ENCODE measurements around the gene SMAD3. TPM values are rescaled to one million over a fixed set of nuclear protein-coding genes. Genes with fewer than 3 reads are reported as not detected.

The SMAD3 gene
- total RNA-seq, 2 donors from 2014 or later = 19.7 to 52.4 TPM

DNA sequence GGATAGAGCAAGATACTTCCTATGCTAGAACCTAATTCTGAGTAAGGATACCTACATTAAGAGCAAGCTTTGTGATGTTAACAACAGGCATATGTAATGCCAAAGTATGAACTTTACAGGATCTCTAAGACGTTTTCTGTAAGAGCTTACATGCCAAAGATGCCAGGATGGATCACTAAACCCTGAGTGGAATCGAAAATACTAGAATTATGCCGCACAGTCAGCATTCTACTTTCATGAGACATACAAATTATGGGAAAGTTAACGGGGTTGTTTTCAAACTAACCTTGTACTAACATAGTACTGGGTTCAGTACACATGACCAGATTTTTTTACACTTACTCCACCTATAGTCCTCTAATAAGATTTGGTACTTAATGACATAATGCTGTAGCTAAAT, 134.0 kb downstream of the SMAD3 start:
- ATAC-seq (no peak), DNase-seq (no peak)
- 92 to 93% methylated on average over 4 of the region's 4 CpGs for WGBS, 2 donors
- no peak overlapping the region for H3K27ac ChIP-seq
- no peaks in the 10 kb centered on the region for H3K9me3 ChIP-seq
- TF ChIP-seq, protein P1, sequence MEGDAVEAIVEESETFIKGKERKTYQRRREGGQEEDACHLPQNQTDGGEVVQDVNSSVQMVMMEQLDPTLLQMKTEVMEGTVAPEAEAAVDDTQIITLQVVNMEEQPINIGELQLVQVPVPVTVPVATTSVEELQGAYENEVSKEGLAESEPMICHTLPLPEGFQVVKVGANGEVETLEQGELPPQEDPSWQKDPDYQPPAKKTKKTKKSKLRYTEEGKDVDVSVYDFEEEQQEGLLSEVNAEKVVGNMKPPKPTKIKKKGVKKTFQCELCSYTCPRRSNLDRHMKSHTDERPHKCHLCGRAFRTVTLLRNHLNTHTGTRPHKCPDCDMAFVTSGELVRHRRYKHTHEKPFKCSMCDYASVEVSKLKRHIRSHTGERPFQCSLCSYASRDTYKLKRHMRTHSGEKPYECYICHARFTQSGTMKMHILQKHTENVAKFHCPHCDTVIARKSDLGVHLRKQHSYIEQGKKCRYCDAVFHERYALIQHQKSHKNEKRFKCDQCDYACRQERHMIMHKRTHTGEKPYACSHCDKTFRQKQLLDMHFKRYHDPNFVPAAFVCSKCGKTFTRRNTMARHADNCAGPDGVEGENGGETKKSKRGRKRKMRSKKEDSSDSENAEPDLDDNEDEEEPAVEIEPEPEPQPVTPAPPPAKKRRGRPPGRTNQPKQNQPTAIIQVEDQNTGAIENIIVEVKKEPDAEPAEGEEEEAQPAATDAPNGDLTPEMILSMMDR (IDR thresholded peaks at IDR 0.05) = no peak
- no peak for TF ChIP-seq POLR2A (IDR thresholded peaks at IDR 0.05)
- no peaks in the 10 kb centered on the region for H3K36me3 ChIP-seq (replicated peaks in 1 of 2; ENCODE audit: insufficient read depth in 1 of 2, low read depth in 2 of 2)
- H3K4me3 ChIP-seq = no peak overlapping the region
- intact Hi-C loops (cut with DNase I) = no loop called here
- H3K27me3 ChIP-seq = no peaks in the 10 kb centered on the region
- peaks cover 11% of the 10 kb centered on the region for H3K4me1 ChIP-seq

DNA sequence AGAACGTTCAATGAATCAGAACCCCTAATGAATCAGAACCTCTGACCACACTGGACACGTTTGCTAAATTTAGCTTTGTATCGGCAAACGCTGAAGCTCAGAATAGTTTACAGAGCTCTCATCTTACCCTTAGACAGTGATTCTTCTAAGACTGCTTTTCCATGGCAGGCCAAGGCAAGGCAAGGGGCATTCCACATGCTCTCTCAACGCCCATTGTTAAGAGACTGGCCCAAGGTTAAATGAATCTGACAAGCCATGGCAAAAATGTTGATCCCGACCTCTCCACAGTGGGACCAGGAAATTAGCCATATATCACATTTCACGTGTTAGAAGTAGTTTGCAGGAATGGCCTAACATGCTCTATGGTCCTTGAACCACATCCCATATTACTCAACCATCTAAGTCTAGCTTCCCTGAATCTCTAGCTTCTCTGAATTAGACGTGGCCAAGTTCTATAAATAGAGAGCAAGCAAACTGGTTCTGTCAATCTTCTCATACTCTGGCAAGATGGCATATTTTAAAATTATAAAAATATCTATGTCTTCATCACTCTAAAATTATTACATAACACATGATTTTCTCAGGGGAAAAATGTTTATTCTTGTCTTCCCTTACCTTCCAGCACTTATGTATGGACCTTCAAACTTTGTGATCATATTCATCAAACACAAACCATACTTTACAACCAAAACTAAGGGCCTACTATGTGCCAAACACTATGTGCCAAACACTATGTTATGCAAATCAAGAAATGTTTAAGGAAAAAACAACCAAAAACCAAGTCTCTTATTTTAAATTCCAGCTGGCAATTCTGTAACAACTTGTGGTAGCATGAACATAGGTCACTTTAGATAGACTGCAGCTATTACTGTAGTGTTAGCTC, 134.7 kb downstream of the SMAD3 start:
- no peak overlapping the region for H3K4me3 ChIP-seq
- H3K36me3 ChIP-seq (replicated peaks in 1 of 2; ENCODE audit: insufficient read depth in 1 of 2, low read depth in 2 of 2) = no peaks in the 10 kb centered on the region
- no peaks in the 10 kb centered on the region for H3K9me3 ChIP-seq
- ATAC-seq = peak; percentile 71
- DNase-seq = no peak
- H3K27ac ChIP-seq = peak overlapping the region in 1 of 4 donors; percentile 7
- WGBS, 2 donors = 51% methylated on average over 8 of the region's 8 CpGs
- TF ChIP-seq, protein P1 (IDR thresholded peaks at IDR 0.05) = no peak
- no peak for TF ChIP-seq POLR2A (IDR thresholded peaks at IDR 0.05)
- intact Hi-C loops (cut with DNase I) = no loop called here
- H3K4me1 ChIP-seq = peaks cover 11% of the 10 kb centered on the region
- no peaks in the 10 kb centered on the region for H3K27me3 ChIP-seq

DNA sequence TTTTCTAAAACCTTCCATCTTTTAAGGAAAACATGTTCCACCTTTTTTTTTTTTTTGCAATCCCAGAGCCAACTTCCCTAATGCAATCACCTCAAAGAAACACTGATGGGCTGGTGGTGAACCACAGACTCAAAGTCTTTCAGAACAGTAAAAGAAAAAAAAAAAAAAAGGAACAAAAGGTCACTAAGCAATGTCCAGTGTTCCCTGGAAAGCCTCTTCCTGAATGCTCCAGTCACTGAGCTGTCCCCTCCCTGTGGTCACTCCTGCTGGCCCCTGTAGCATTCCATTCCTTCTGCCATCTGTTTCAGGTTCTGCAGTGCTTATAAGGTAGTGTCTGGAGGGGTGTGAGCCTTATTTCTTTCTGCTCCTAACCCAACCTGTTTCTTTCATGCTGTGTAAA, 135.7 kb downstream of the SMAD3 start:
- no peak for ATAC-seq
- intact Hi-C loops (cut with DNase I) = no loop called here
- H3K27ac ChIP-seq = no peak overlapping the region
- H3K4me3 ChIP-seq = no peak overlapping the region
- no peaks in the 10 kb centered on the region for H3K36me3 ChIP-seq (replicated peaks in 1 of 2; ENCODE audit: insufficient read depth in 1 of 2, low read depth in 2 of 2)
- no peaks in the 10 kb centered on the region for H3K27me3 ChIP-seq
- TF ChIP-seq, protein P1 (IDR thresholded peaks at IDR 0.05) = no peak
- no peak for TF ChIP-seq POLR2A (IDR thresholded peaks at IDR 0.05)
- no peaks in the 10 kb centered on the region for H3K9me3 ChIP-seq
- no peak for DNase-seq
- H3K4me1 ChIP-seq = peaks cover 11% of the 10 kb centered on the region

DNA sequence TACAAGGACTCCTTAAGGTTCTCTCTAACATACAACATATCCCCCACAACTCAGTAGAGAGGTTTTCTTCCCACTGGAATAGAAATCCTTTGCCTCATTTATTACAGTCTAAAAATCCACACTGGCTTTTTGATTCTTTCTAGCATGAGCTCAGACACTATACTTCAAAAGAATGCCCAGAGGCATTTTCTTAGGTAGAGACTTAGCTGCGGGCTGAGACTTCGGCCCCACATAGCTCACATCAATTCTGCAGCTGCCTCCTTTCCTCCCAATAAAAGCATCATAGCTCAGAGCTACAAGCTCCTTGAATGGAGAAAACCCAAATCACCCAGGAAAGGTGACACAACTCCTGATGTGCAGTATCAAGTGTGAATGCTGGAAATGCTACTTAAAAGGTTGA, 136.7 kb downstream of the SMAD3 start:
- DNase-seq (no peak), ATAC-seq (no peak)
- H3K27ac ChIP-seq = no peak overlapping the region
- intact Hi-C loops (cut with DNase I) = no loop called here
- H3K36me3 ChIP-seq (replicated peaks in 1 of 2; ENCODE audit: insufficient read depth in 1 of 2, low read depth in 2 of 2) = no peaks in the 10 kb centered on the region
- no peak overlapping the region for H3K4me3 ChIP-seq
- no peaks in the 10 kb centered on the region for H3K27me3 ChIP-seq
- H3K4me1 ChIP-seq = peaks cover 11% of the 10 kb centered on the region
- no peak for TF ChIP-seq POLR2A (IDR thresholded peaks at IDR 0.05)
- TF ChIP-seq, protein P1 (IDR thresholded peaks at IDR 0.05) = no peak
- WGBS, 2 donors = 96 to 100% methylated on average over 2 of the region's 2 CpGs
- H3K9me3 ChIP-seq = no peaks in the 10 kb centered on the region

DNA sequence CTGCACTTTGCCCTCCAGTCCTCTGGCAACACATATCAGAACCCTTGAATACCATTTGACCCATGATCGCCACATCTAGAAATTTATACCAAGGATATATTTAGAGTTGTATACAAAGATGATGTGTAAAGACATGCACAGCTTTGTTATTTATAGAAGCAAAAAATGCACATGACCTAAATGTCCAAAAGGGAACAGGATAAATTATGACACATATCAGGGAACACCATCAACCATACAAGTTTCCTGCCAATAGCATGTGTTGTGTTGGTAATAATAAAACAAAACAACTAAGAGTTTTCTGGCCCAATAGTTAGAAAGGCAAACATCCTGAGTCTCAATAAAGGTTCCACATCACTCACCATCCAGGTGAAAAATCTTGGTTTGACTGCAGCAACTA, 137.6 kb downstream of the SMAD3 start:
- Histone ChIP-seq H3K27ac (no peak overlapping the region), H3K27me3 (no peaks in the 10 kb centered on the region), H3K36me3 (replicated peaks in 1 of 2; ENCODE audit: insufficient read depth in 1 of 2, low read depth in 2 of 2) (no peaks in the 10 kb centered on the region), H3K4me1 (peaks cover 11% of the 10 kb centered on the region), H3K9me3 (no peaks in the 10 kb centered on the region), H3K4me3 (no peak overlapping the region)
- DNase-seq (no peak), ATAC-seq (no peak)
- intact Hi-C loops (cut with DNase I) = no loop called here
- 87 to 93% methylated on average over 1 of the region's 1 CpG for WGBS, 2 donors
- no peak for TF ChIP-seq POLR2A (IDR thresholded peaks at IDR 0.05)
- TF ChIP-seq, protein P1 (IDR thresholded peaks at IDR 0.05) = no peak

Data from body of pancreas (tissue), 4 donors.